Stomach (tissue), 9 donors: ENCODE data around the gene TBC1D10A. TPM values are rescaled to one million over a fixed set of nuclear protein-coding genes. Genes with fewer than 3 reads are reported as not detected.
A peak's percentile ranks its signal among the peaks of the same experiment; 100 is the strongest.

Experiments
- DNase-seq, 2 donors: peaks; one replicate each; pipeline versions ENCODE4 v3.0.0 to v3.0.0-alpha.2; 2013 to 2019
- H3K27ac ChIP-seq, 5 donors: fragments of 200-600 bp in 4 of 5; sonication (generic) in 4 of 5; one replicate each; pipeline ENCODE4 v1.5.1; 2013 to 2019; ENCODE audit warnings: mild to moderate bottlenecking in 1 of 5, moderate library complexity in 1 of 5
- H3K27me3 ChIP-seq, 3 donors: fragments of 200-600 bp; sonication (generic); one replicate each; pipeline ENCODE4 v1.5.1; 2017 to 2019; ENCODE audit warnings: mixed run types in 1 of 3
- H3K36me3 ChIP-seq, 4 donors: fragments of 200-600 bp; sonication (generic); 1 replicate in 3 of 4; 2 replicates in 1 of 4; pipeline ENCODE4 v1.5.1; 2016 to 2019
- H3K4me1 ChIP-seq, 4 donors: fragments of 200-600 bp; sonication (generic); one replicate each; pipeline ENCODE4 v1.5.1; 2016 to 2019
- H3K4me3 ChIP-seq, 4 donors: fragments of 200-600 bp; sonication (generic) in 3 of 4; one replicate each; pipeline ENCODE4 v1.5.1; 2016 to 2019; ENCODE audit warnings: mild to moderate bottlenecking in 1 of 4
- H3K9me3 ChIP-seq, 4 donors: fragments of 200-600 bp; sonication (generic); one replicate each; pipeline ENCODE4 v1.5.1; 2016 to 2019
- EP300 ChIP-seq: sonication (generic); formaldehyde crosslinking; IDR thresholded peaks from one replicate; pipeline ENCODE4 v1.6.1; 2017; ENCODE audit warnings: antibody characterized with exemption
- POLR2A ChIP-seq, 4 donors: fragments of 450-650 bp; IDR thresholded peaks; one replicate each; pipeline ENCODE4 v1.6.1; 2016; ENCODE audit warnings: antibody characterized with exemption in 4 of 4, control low read depth in 2 of 4, mild to moderate bottlenecking in 1 of 4, moderate library complexity in 1 of 4
- POLR2AphosphoS5 ChIP-seq, 3 donors: sonication (generic); formaldehyde crosslinking; IDR thresholded peaks; one replicate each; pipeline ENCODE4 v1.6.1; 2016; ENCODE audit warnings: antibody characterized with exemption in 3 of 3
- WGBS, 5 donors: extraction: QIAGEN DNeasy Blood & Tissue Kit in 3 of 5; methylation state at CpG; one replicate each; pipeline versions ENCODE4 v1.1.5 to v1.1.7; 2013 to 2018; 5-methylcytosine and 5-hydroxymethylcytosine counted together
- intact Hi-C: fragments of 100-400 bp; cut with DNase I; formaldehyde crosslinking; loops from one replicate; pipeline ENCODE4 v1.15.1; 2023; ENCODE audit warnings: low total_unique reads
- polyA plus RNA-seq, 3 donors: library from polyadenylated mRNA; stranded (reverse); fragments of 200-250 nt; gene quantifications; one replicate each; pipeline ENCODE4 v1.2.3, GENCODE V29; 2013
- total RNA-seq, 5 donors: library from RNA; depleted of rRNA; stranded (reverse); fragments of >200 nt; gene quantifications; one replicate each; pipeline versions ENCODE4 v1.1.0 to v1.2.3, GENCODE V29; 2014 to 2016
- TF ChIP-seq, protein P1 (sequence below), 7 experiments: fragments of 450-650 bp in 4 of 7; fragments of 200-600 bp in 3 of 7; sonication (generic) in 3 of 7; IDR thresholded peaks; one replicate each; pipeline ENCODE4 v1.5.1; 2016 to 2019; ENCODE audit warnings: antibody characterized with exemption in 7 of 7, control low read depth in 2 of 7, mild to moderate bottlenecking in 1 of 7
- donor health status: healthy with polysubstance abuse.
- donor health status: Bipolar disorder and iron deficiency.
- donor health status: healthy.

The TBC1D10A gene
- total and polyA plus RNA-seq, 8 donors = 2.2 to 24.5 (median 18.0) TPM

DNA sequence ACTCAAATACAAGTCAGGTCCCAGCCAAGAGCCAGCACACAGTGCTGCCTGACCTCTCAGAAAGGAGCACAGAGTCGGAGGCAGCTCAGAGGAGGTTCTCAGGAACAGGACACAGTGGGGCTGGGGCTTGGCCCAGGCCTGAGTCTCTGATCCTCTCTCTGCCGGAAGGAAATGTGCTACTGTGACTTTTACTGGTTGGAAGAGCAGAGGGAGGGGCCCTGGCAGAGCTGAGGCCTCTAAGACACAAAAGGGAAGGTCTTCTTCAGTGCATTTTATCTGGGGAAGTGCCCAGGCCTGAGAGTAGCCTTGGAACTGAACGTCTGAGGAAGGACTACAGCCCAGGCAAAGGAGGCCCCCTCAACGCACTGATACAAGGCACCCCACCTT, 21.2 kb downstream of the TBC1D10A start:
- no peaks in the 10 kb centered on the region for H3K27me3 ChIP-seq
- intact Hi-C loops = no loop called here
- no peaks in the 10 kb centered on the region for H3K9me3 ChIP-seq
- peak; percentile 45 to 52 (median 48) for TF ChIP-seq POLR2AphosphoS5 (IDR thresholded peaks at IDR 0.05)
- TF ChIP-seq EP300 = no peak
- H3K4me1 ChIP-seq = peaks cover 92 to 100% (median 99%) of the 10 kb centered on the region in 4 donors
- peak overlapping the region in 1 of 4 donors; percentile 3 for H3K4me3 ChIP-seq
- H3K27ac ChIP-seq = peak overlapping the region; percentile 83 to 94 (median 89)
- WGBS, 5 donors = 4 to 12% (median 6%) methylated on average over 4 of the region's 4 CpGs
- DNase-seq = peak; percentile 62 to 81
- peaks cover 3 to 37% (median 27%) of the 10 kb centered on the region in 4 donors for H3K36me3 ChIP-seq

DNA sequence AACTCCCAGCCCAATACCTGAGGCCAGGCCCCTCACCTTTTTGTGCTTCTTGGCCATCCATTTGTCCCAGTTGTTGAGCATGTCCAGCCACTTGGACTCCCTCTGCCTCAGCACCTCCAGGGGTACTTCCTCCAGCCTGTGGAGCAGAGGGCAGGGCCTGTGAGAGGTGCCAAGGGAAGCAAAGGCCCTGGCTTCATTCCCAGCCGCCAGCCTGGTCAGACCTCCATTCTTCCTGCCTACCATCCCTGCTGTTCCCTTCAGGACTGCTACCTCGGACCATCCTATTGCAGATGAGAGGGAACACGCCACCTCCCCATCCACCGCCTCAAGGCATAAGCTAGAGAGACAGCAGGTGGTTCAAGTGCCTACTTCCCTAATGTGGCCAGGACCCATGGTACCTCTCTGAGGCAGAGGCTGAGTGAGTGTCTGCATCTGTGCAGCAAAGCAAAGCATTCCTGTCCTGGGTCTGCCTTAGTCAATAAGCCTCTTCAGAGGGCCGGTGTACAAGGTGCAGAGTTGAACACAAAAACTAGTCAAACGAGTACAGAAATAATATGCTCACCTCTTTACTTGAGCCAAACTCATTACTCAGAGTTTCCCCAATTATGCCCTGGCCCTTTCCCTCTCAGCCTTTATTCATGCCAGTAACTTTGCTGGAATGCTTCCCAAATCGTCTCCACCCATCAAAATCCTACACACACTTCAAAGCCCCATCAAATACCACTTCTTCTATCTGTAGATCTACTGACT, 22.1 kb downstream of the TBC1D10A start:
- H3K4me3 ChIP-seq = peak overlapping the region in 1 of 4 donors; percentile 14
- no peak for TF ChIP-seq EP300
- peak in 1 of 3 donors; percentile 22 for TF ChIP-seq POLR2AphosphoS5 (IDR thresholded peaks at IDR 0.05)
- no peaks in the 10 kb centered on the region for H3K27me3 ChIP-seq
- no peaks in the 10 kb centered on the region for H3K9me3 ChIP-seq
- peak overlapping the region; percentile 83 to 94 (median 89) for H3K27ac ChIP-seq
- WGBS, 5 donors = 29 to 60% (median 32%) methylated on average over 7 of the region's 7 CpGs
- peaks cover 9 to 45% (median 36%) of the 10 kb centered on the region in 4 donors for H3K36me3 ChIP-seq
- intact Hi-C loops = no loop called here
- peak; percentile 64 to 79 for DNase-seq
- H3K4me1 ChIP-seq = peaks cover 83 to 100% (median 92%) of the 10 kb centered on the region in 4 donors

DNA sequence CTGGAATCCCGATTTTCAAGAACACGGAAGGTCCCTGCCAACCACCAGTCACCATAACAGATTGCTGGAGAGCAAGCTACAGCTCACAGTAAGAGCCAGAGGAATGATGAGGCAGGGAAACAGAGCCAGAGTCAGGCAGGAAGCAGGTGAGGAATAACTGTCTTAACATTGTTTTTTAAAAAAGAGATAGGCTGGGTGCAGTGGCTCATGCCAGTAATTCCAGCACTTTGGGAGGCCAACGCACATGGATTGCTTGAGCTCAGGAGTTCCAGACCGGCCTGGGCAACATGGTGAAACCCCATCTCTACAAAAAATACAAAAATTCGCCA, 24.0 kb downstream of the TBC1D10A start:
- no peak for TF ChIP-seq POLR2A (IDR thresholded peaks at IDR 0.05)
- TF ChIP-seq, protein P1, sequence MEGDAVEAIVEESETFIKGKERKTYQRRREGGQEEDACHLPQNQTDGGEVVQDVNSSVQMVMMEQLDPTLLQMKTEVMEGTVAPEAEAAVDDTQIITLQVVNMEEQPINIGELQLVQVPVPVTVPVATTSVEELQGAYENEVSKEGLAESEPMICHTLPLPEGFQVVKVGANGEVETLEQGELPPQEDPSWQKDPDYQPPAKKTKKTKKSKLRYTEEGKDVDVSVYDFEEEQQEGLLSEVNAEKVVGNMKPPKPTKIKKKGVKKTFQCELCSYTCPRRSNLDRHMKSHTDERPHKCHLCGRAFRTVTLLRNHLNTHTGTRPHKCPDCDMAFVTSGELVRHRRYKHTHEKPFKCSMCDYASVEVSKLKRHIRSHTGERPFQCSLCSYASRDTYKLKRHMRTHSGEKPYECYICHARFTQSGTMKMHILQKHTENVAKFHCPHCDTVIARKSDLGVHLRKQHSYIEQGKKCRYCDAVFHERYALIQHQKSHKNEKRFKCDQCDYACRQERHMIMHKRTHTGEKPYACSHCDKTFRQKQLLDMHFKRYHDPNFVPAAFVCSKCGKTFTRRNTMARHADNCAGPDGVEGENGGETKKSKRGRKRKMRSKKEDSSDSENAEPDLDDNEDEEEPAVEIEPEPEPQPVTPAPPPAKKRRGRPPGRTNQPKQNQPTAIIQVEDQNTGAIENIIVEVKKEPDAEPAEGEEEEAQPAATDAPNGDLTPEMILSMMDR (IDR thresholded peaks at IDR 0.05) = no peak
- no peak for TF ChIP-seq EP300
- TF ChIP-seq POLR2AphosphoS5 (IDR thresholded peaks at IDR 0.05) = no peak
- Histone ChIP-seq H3K4me1 (peaks cover 77 to 100% (median 92%) of the 10 kb centered on the region in 4 donors), H3K9me3 (no peaks in the 10 kb centered on the region), H3K4me3 (no peak overlapping the region), H3K36me3 (peaks cover 24 to 64% (median 54%) of the 10 kb centered on the region in 4 donors), H3K27ac (peak overlapping the region; percentile 63 to 94 (median 86)), H3K27me3 (no peaks in the 10 kb centered on the region)
- DNase-seq = no peak
- intact Hi-C loops = no loop called here
- WGBS, 5 donors = 55 to 71% (median 70%) methylated on average over 5 of the region's 5 CpGs

DNA sequence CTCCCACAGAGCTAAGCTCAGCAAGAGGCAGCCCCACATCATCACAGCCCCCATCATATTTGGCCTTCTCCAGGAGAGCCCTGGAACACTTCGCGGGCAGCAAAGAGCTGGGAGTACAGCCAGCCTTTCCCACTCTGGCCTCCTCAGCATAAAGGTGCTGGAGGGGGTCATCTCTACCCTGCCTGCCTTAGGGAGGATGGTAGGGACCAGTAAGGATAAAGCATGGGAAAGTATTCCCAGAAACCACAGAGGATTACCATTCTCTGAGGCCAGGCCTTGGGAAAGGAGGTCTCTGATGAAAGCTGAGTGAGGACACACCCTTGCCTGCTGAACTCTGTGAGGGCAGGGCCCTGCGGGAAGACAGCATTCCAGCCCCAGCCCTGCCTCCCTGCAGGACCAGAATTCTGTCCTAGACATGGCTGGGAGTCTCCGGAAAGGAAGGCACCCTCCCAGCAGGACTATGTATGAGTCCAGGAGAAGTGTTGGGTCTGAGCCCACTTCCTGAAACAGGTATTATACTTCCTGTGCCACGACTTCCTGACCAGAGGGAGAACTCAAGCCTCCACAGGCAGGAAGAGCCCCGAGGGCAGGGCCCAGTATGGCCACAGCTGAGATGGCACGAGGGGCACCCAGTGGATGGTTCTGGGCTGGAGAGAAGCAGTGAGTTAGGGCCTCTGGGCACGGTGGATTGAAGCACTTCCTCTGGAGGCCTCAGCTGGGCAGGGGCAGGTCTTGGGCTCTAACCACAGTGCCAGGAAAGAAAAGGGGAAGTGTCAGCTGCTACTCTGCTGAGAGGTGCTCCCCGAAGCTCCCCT, 24.5 kb downstream of the TBC1D10A start:
- intact Hi-C loops = no loop called here
- DNase-seq = peak; percentile 44 to 70
- H3K4me3 ChIP-seq = no peak overlapping the region
- no peaks in the 10 kb centered on the region for H3K27me3 ChIP-seq
- WGBS, 5 donors = 34 to 50% (median 39%) methylated on average over 9 of the region's 9 CpGs
- peak overlapping the region; percentile 63 to 94 (median 86) for H3K27ac ChIP-seq
- no peaks in the 10 kb centered on the region for H3K9me3 ChIP-seq
- TF ChIP-seq, protein P1 (IDR thresholded peaks at IDR 0.05) = no peak
- TF ChIP-seq POLR2AphosphoS5 (IDR thresholded peaks at IDR 0.05) = peak in 1 of 3 donors; percentile 26
- TF ChIP-seq POLR2A (IDR thresholded peaks at IDR 0.05) = no peak
- H3K36me3 ChIP-seq = peaks cover 27 to 70% (median 60%) of the 10 kb centered on the region in 4 donors
- H3K4me1 ChIP-seq = peaks cover 77 to 100% (median 92%) of the 10 kb centered on the region in 4 donors

DNA sequence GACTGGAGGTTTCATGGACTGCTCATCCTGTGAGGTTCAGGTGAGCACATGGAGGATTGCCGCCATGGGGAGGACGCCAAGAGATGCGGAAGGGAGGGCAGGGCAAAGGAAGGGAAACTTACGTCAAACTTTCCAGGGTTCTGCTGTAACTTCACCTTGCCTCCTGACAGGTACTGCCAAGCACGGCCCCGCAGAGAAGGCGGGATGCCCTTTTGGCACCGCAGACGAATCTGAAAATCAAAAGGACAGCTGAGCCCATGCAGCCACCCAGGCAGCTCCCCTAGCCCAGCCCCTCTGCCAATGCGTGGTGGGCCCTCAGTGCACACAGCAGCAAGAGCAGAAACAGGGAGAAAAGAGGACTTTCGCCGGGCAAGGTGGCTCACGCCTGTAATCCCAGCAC, 27.4 kb downstream of the TBC1D10A start:
- H3K4me1 ChIP-seq = peaks cover 53 to 77% (median 70%) of the 10 kb centered on the region in 4 donors

More for the DNA sequence above, 27.4 kb downstream of the TBC1D10A start:
- 86 to 91% (median 87%) methylated on average over 13 of the region's 13 CpGs for WGBS, 5 donors
- Histone ChIP-seq H3K4me3 (no peak overlapping the region), H3K36me3 (peaks cover 39 to 98% (median 89%) of the 10 kb centered on the region in 4 donors), H3K9me3 (no peaks in the 10 kb centered on the region), H3K27ac (peak overlapping the region; percentile 33 to 78 (median 61)), H3K27me3 (no peaks in the 10 kb centered on the region)
- no peak for TF ChIP-seq POLR2A (IDR thresholded peaks at IDR 0.05)
- no peak for TF ChIP-seq EP300
- TF ChIP-seq POLR2AphosphoS5 (IDR thresholded peaks at IDR 0.05) = no peak
- TF ChIP-seq, protein P1 (IDR thresholded peaks at IDR 0.05) = no peak
- no peak for DNase-seq
- intact Hi-C loops = no loop called here
